ENCODE results near the gene P2RX4. TPM values are rescaled to one million over a fixed set of nuclear protein-coding genes. Genes with fewer than 3 reads are reported as not detected.

The P2RX4 gene
- total and polyA plus RNA-seq, 2 of the 8 experiments (the other 6 are each of a cell fraction or from before 2014, with no cell fraction given), result 9.5 to 12.2 TPM

GRCh38 chr12:121214166-121214777, 4.3 kb downstream of the P2RX4 start:
- no peak overlapping the region for H3K56ac ChIP-seq (replicated peaks; ENCODE audit: insufficient read length, low read depth, low read length)
- H3K9ac ChIP-seq (replicated peaks in 1 of 4; ENCODE audit: extremely low read depth in 1 of 4, low read depth in 3 of 4, low read length in 3 of 4), result no peak overlapping the region
- no peaks in the 10 kb centered on the region for H3K9me3 ChIP-seq (ENCODE audit: insufficient read depth in 2 of 2, low read depth in 1 of 2, low read length in 1 of 2)
- peaks cover 0 to 2% (median 0%) of the 10 kb centered on the region in 4 experiments; a peak in 2 of 7 replicates for H3K27me3 ChIP-seq (replicated peaks in 1 of 4; ENCODE audit: control insufficient read depth in 3 of 4, extremely low read depth in 1 of 4, insufficient read depth in 3 of 4, low read length in 3 of 4)
- H3K4me2 ChIP-seq (ENCODE audit: insufficient read depth in 1 of 2, low read depth in 2 of 2, low read length in 2 of 2), result no peak overlapping the region
- 92% methylated on average over 11 of the region's 11 CpGs; no CpG with 5 or more reads in 1 of the 2 experiments for WGBS, 2 experiments (ENCODE audit: extremely low coverage in 1 of 2, insufficient coverage in 1 of 2, insufficient read length in 1 of 2, insufficient replicate concordance in 2 of 2, low coverage in 1 of 2, low lambda C conversion rate in 2 of 2, missing lambda C conversion rate in 1 of 2)
- H2BK120ac ChIP-seq (replicated peaks; ENCODE audit: low read depth, low read length), result no peak overlapping the region
- peaks cover 0 to 4% (median 0%) of the 10 kb centered on the region in 4 experiments; a peak in 3 of 7 replicates for H3K4me1 ChIP-seq (replicated peaks in 1 of 4; ENCODE audit: control insufficient read depth in 3 of 4, insufficient read depth in 4 of 4, low read length in 3 of 4)
- ChIA-PET POLR2A (ENCODE audit: partially characterized antibody) (interaction anchor here (0.8 to 2.0 kb wide), 2 partner anchors 10 to 17 kb away, joined by 3 to 12 read pairs; no protein-coding TSS in a partner anchor), CTCF (ENCODE audit: partially characterized antibody) (interaction anchor here (0.6 to 1.7 kb wide), 5 partner anchors 10 to 212 kb away, joined by 3 to 8 read pairs (median 4); no protein-coding TSS in a partner anchor)
- no peak overlapping the region for H3K23ac ChIP-seq (ENCODE audit: insufficient read length)
- no peak overlapping the region for H3K14ac ChIP-seq (ENCODE audit: insufficient read length)
- no peak overlapping the region for H3K27ac ChIP-seq (ENCODE audit: low read depth, low read length)
- no peak overlapping the region for H2BK15ac ChIP-seq (ENCODE audit: low read length)
- no peak overlapping the region for H2AK5ac ChIP-seq (ENCODE audit: low read depth, low read length)
- no peaks in the 10 kb centered on the region for H3K79me2 ChIP-seq (ENCODE audit: control insufficient read depth in 1 of 2, insufficient read depth in 2 of 2, low read length in 2 of 2)
- peaks cover 8% of the 10 kb centered on the region; the same call in 1 of the 2 replicates for H3K23me2 ChIP-seq (ENCODE audit: low read depth, low read length)
- no peak overlapping the region for H4K91ac ChIP-seq (replicated peaks; ENCODE audit: insufficient read length, low read length)
- no peak overlapping the region for H2BK5ac ChIP-seq (ENCODE audit: low read depth, low read length)
- H2BK20ac ChIP-seq (ENCODE audit: low read length), result no peak overlapping the region
- H3K79me1 ChIP-seq (ENCODE audit: low read depth, low read length), result no peaks in the 10 kb centered on the region
- no peak for DNase-seq (ENCODE audit: low read depth in 1 of 2, low spot score in 2 of 2)
- no peak overlapping the region for H3K4me3 ChIP-seq (ENCODE audit: extremely low read depth in 1 of 4, insufficient read depth in 2 of 4, low read depth in 3 of 4, low read length in 4 of 4)
- no peak overlapping the region for H2BK12ac ChIP-seq (ENCODE audit: low read depth, low read length)
- H4K8ac ChIP-seq (ENCODE audit: extremely low read depth, insufficient read depth, low read length), result no peak overlapping the region
- H2AFZ ChIP-seq (ENCODE audit: low read length), result no peak overlapping the region
- H3K18ac ChIP-seq (ENCODE audit: extremely low read depth, low read length), result no peak overlapping the region
- no peaks in the 10 kb centered on the region for H4K20me1 ChIP-seq (replicated peaks in 1 of 2; ENCODE audit: control insufficient read depth in 1 of 2, insufficient read depth in 2 of 2, low read length in 2 of 2)
- FAIRE-seq, result no peak
- H3K4ac ChIP-seq (replicated peaks; ENCODE audit: insufficient read length, low read depth, low read length), result no peak overlapping the region
- no peak overlapping the region for H4K5ac ChIP-seq (ENCODE audit: insufficient read length, low read depth, low read length)
- H3K36me3 ChIP-seq (ENCODE audit: control insufficient read depth in 2 of 4, insufficient read depth in 4 of 4, low read length in 3 of 4), result no peaks in the 10 kb centered on the region
- TF ChIP-seq USF2 (IDR thresholded peaks at IDR 0.05; ENCODE audit: low read length) (no peak), TEAD4 (IDR thresholded peaks at IDR 0.05; ENCODE audit: low read depth, low read length) (no peak), SIRT6 (IDR thresholded peaks at IDR 0.05; ENCODE audit: low read length) (no peak), SRF (IDR thresholded peaks at IDR 0.05; ENCODE audit: low read depth, low read length) (no peak), SP4 (IDR thresholded peaks at IDR 0.05; ENCODE audit: low read length) (no peak), SAP30 (IDR thresholded peaks at IDR 0.05; ENCODE audit: insufficient read depth, insufficient replicate concordance, low read length) (no peak)
